T-cell (primary cell): ENCODE data around the gene ELMO1. TPM values are rescaled to one million over a fixed set of nuclear protein-coding genes. Genes with fewer than 3 reads are reported as not detected.

Source experiments
- ATAC-seq, 4 experiments: fragments of 200-7000 bp in 3 of 4; fragments of 150-1000 bp in 1 of 4; cut with Tn5 transposase; replicated peaks in 1 of 4; 1 replicate in 3 of 4; 2 replicates in 1 of 4; pipeline ENCODE4 v1.10.0; 2021; ENCODE audit warnings: moderate library complexity in 3 of 4, mild to moderate bottlenecking in 2 of 4, moderate number of reproducible peaks in 1 of 4
- CTCF ChIA-PET, 2 donors: fragments of 300-600 bp; sonication (Branson Sonifier 250); formaldehyde crosslinking; loops; one replicate each; lab custom pipeline; 2022; ENCODE audit warnings: antibody characterized with exemption in 2 of 2; lab: Charles Lee
- POLR2A ChIA-PET, 2 donors: fragments of 300-600 bp; sonication (Branson Sonifier 250); formaldehyde crosslinking; loops; one replicate each; lab custom pipeline; 2022; ENCODE audit warnings: antibody characterized with exemption in 2 of 2; lab: Charles Lee
- DNase-seq, 35 experiments: peaks; one replicate each; pipeline versions ENCODE4 v3.0.0 to v3.0.0-alpha.2; 2013 to 2023
- H3K27ac ChIP-seq: one replicate; pipeline ENCODE4 v1.5.1; 2013; ENCODE audit warnings: low read length
- H3K27me3 ChIP-seq, 2 experiments: replicated peaks in 1 of 2; 1 replicate in 1 of 2; 2 replicates in 1 of 2; pipeline versions ENCODE4 v1.6.1 to v1.7.0; 2013; ENCODE audit warnings: low read length in 1 of 2, mixed read lengths in 1 of 2; ENCODE audit not compliant: control insufficient read depth in 2 of 2, insufficient read depth in 2 of 2; ENCODE audit errors: extremely low read depth in 1 of 2
- H3K36me3 ChIP-seq, 2 donors: 1 replicate in 1 of 2; 2 replicates in 1 of 2; pipeline versions ENCODE4 v1.6.1 to v1.7.0; 2013; ENCODE audit warnings: low read length in 1 of 2; ENCODE audit not compliant: control insufficient read depth in 2 of 2, insufficient read depth in 1 of 2; ENCODE audit errors: extremely low read depth in 1 of 2
- H3K4me1 ChIP-seq, 2 experiments: 1 replicate in 1 of 2; 2 replicates in 1 of 2; pipeline versions ENCODE4 v1.6.1 to v1.7.0; 2013; ENCODE audit warnings: low read length in 2 of 2, mixed read lengths in 1 of 2; ENCODE audit not compliant: insufficient read depth in 2 of 2, control insufficient read depth in 1 of 2; ENCODE audit errors: extremely low read depth in 1 of 2
- H3K4me3 ChIP-seq, 2 donors: 1 replicate in 1 of 2; 2 replicates in 1 of 2; pipeline versions ENCODE4 v1.5.1 to v1.7.0; 2013; ENCODE audit warnings: mild to moderate bottlenecking in 2 of 2, low read length in 1 of 2, moderate library complexity in 1 of 2; ENCODE audit not compliant: control insufficient read depth in 1 of 2; ENCODE audit errors: extremely low read depth in 1 of 2
- H3K9me3 ChIP-seq: 2 replicates; pipeline ENCODE4 v1.7.0; 2013
- H3K27ac Mint-ChIP-seq, 2 donors: one replicate each; pipeline ENCODE4 v1.8.0; 2020 to 2021; ENCODE audit warnings: mild to moderate bottlenecking in 2 of 2, mixed read lengths in 2 of 2
- H3K27me3 Mint-ChIP-seq, 2 donors: one replicate each; pipeline ENCODE4 v1.8.0; 2021 to 2022; ENCODE audit warnings: mixed read lengths in 2 of 2
- H3K36me3 Mint-ChIP-seq: one replicate; pipeline ENCODE4 v1.8.0; 2021; ENCODE audit warnings: mixed read lengths
- H3K4me1 Mint-ChIP-seq, 3 donors: one replicate each; pipeline ENCODE4 v1.8.0; 2020 to 2022; ENCODE audit warnings: mixed read lengths in 3 of 3, mild to moderate bottlenecking in 1 of 3
- H3K4me3 Mint-ChIP-seq, 3 donors: one replicate each; pipeline ENCODE4 v1.8.0; 2020 to 2022; ENCODE audit warnings: mild to moderate bottlenecking in 3 of 3, mixed read lengths in 3 of 3, moderate library complexity in 3 of 3
- H3K9me3 Mint-ChIP-seq, 3 donors: one replicate each; pipeline ENCODE4 v1.8.0; 2020 to 2022; ENCODE audit warnings: mixed read lengths in 3 of 3
- WGBS: methylation state at CpG from one replicate; pipeline ENCODE4 v1.1.5; 2013; ENCODE audit warnings: missing lambda C conversion rate; ENCODE audit not compliant: insufficient coverage; 5-methylcytosine and 5-hydroxymethylcytosine counted together
- total RNA-seq, 35 experiments: library from RNA in 6 of 35; stranded (reverse) in 6 of 35; fragments of 120-200 nt in 1 of 35; gene quantifications; one replicate each; pipeline versions ENCODE4 v1.2.1 to v1.2.4 and lab custom pipeline; 2013 to 2026

The ELMO1 gene
- total RNA-seq, 5 donors from 2014 or later (not counting 1 experiment from before 2014, with no cell fraction given), result 101 to 149 (median 113) TPM

- no peaks in the 10 kb centered on the region for H3K27me3 ChIP-seq
- DNase-seq, result no peak
- Mint-ChIP-seq H3K27me3 (no peaks in the 10 kb centered on the region), H3K27ac (no peak overlapping the region), H3K4me3 (no peak overlapping the region), H3K36me3 (peaks cover 38% of the 10 kb centered on the region), H3K4me1 (peaks cover 26 to 39% (median 38%) of the 10 kb centered on the region in 3 donors), H3K9me3 (peaks cover 2 to 4% (median 4%) of the 10 kb centered on the region in 3 donors)
- H3K9me3 ChIP-seq, result no peaks in the 10 kb centered on the region
- ChIA-PET POLR2A (interaction anchor here in 1 of 2 donors (0.6 kb wide), 1 partner anchor 11 kb away, joined by 3 read pairs; no protein-coding TSS in a partner anchor), CTCF (interaction anchor here in 1 of 2 donors (0.7 kb wide), 1 partner anchor 121 kb away, joined by 3 read pairs; no protein-coding TSS in a partner anchor)
- WGBS, result no CpG with 5 or more reads among the region's 2 CpGs
- no peaks in the 10 kb centered on the region for H3K36me3 ChIP-seq
- H3K27ac ChIP-seq, result no peak overlapping the region
- no peak overlapping the region for H3K4me3 ChIP-seq
- H3K4me1 ChIP-seq, result no peaks in the 10 kb centered on the region
- ATAC-seq, result no peak
Measured at GRCh38 chr7:36961097-36961496, 487.6 kb downstream of the ELMO1 start.

GRCh38 chr7:36960105-36960504, 488.6 kb downstream of the ELMO1 start:
- Mint-ChIP-seq H3K4me3 (no peak overlapping the region), H3K27me3 (no peaks in the 10 kb centered on the region), H3K36me3 (peaks cover 41% of the 10 kb centered on the region), H3K27ac (no peak overlapping the region), H3K4me1 (peaks cover 24 to 32% (median 29%) of the 10 kb centered on the region in 3 donors), H3K9me3 (peaks cover 1 to 4% (median 3%) of the 10 kb centered on the region in 3 donors)
- no CpG with 5 or more reads among the region's 1 CpG for WGBS
- no peaks in the 10 kb centered on the region for H3K9me3 ChIP-seq
- no peaks in the 10 kb centered on the region for H3K4me1 ChIP-seq
- CTCF ChIA-PET, result no interaction called here
- POLR2A ChIA-PET, result interaction anchor here in 1 of 2 donors (0.6 kb wide), 1 partner anchor 854 kb away, joined by 3 read pairs; no protein-coding TSS in a partner anchor
- ATAC-seq (no peak), DNase-seq (no peak)
- no peak overlapping the region for H3K27ac ChIP-seq
- no peak overlapping the region for H3K4me3 ChIP-seq
- no peaks in the 10 kb centered on the region for H3K27me3 ChIP-seq
- no peaks in the 10 kb centered on the region for H3K36me3 ChIP-seq

- no peak for ATAC-seq
- ChIA-PET CTCF (interaction anchor here (0.5 to 0.7 kb wide), 2 partner anchors 28 to 314 kb away, joined by 3 read pairs; no protein-coding TSS in a partner anchor), POLR2A (no interaction called here)
- Histone ChIP-seq H3K36me3 (no peaks in the 10 kb centered on the region), H3K27me3 (no peaks in the 10 kb centered on the region), H3K9me3 (no peaks in the 10 kb centered on the region), H3K4me1 (no peaks in the 10 kb centered on the region), H3K4me3 (no peak overlapping the region), H3K27ac (no peak overlapping the region)
- Mint-ChIP-seq H3K9me3 (peaks cover 0 to 4% (median 0%) of the 10 kb centered on the region in 3 donors), H3K4me3 (no peak overlapping the region), H3K27me3 (no peaks in the 10 kb centered on the region), H3K27ac (no peak overlapping the region), H3K4me1 (peaks cover 18 to 25% (median 23%) of the 10 kb centered on the region in 3 donors), H3K36me3 (peaks cover 40% of the 10 kb centered on the region)
- no peak for DNase-seq
- WGBS, result 88% methylated on average over 3 of the region's 4 CpGs
Measured at GRCh38 chr7:36958111-36958733, 490.4 kb downstream of the ELMO1 start.

GRCh38 chr7:36957620-36958019, 491.0 kb downstream of the ELMO1 start:
- H3K27ac ChIP-seq, result no peak overlapping the region
- no peaks in the 10 kb centered on the region for H3K27me3 ChIP-seq
- Mint-ChIP-seq H3K27ac (no peak overlapping the region), H3K27me3 (no peaks in the 10 kb centered on the region), H3K36me3 (peaks cover 41% of the 10 kb centered on the region), H3K4me3 (no peak overlapping the region), H3K9me3 (peaks cover 0 to 4% (median under 1%) of the 10 kb centered on the region in 3 donors), H3K4me1 (peaks cover 16 to 23% (median 21%) of the 10 kb centered on the region in 3 donors)
- H3K36me3 ChIP-seq, result no peaks in the 10 kb centered on the region
- ChIA-PET CTCF (interaction anchor here in 1 of 2 donors (0.5 kb wide), 1 partner anchor 315 kb away, joined by 3 read pairs; no protein-coding TSS in a partner anchor), POLR2A (no interaction called here)
- H3K9me3 ChIP-seq, result no peaks in the 10 kb centered on the region
- DNase-seq (peak in 1 of 35 experiments; percentile 12), ATAC-seq (no peak)
- 58% methylated on average over 2 of the region's 3 CpGs for WGBS
- H3K4me3 ChIP-seq, result no peak overlapping the region
- no peaks in the 10 kb centered on the region for H3K4me1 ChIP-seq

- ATAC-seq (no peak), DNase-seq (no peak)
- no peaks in the 10 kb centered on the region for H3K27me3 ChIP-seq
- H3K36me3 ChIP-seq, result peaks cover 0 to 4% of the 10 kb centered on the region in 2 donors
- Mint-ChIP-seq H3K27me3 (no peaks in the 10 kb centered on the region), H3K4me1 (peaks cover 8 to 17% (median 16%) of the 10 kb centered on the region in 3 donors), H3K27ac (no peak overlapping the region), H3K4me3 (no peak overlapping the region), H3K36me3 (peaks cover 41% of the 10 kb centered on the region), H3K9me3 (peaks cover 0 to 6% (median 4%) of the 10 kb centered on the region in 3 donors)
- ChIA-PET CTCF (no interaction called here), POLR2A (no interaction called here)
- H3K4me1 ChIP-seq, result no peaks in the 10 kb centered on the region
- H3K9me3 ChIP-seq, result no peaks in the 10 kb centered on the region
- no peak overlapping the region for H3K4me3 ChIP-seq
- no peak overlapping the region for H3K27ac ChIP-seq
- 100% methylated on average over 1 of the region's 6 CpGs for WGBS
Measured at GRCh38 chr7:36956814-36957213, 491.9 kb downstream of the ELMO1 start.

- 100% methylated on average over 1 of the region's 3 CpGs for WGBS
- H3K27ac Mint-ChIP-seq, result no peak overlapping the region
- Histone ChIP-seq H3K4me1 (no peaks in the 10 kb centered on the region), H3K27ac (no peak overlapping the region), H3K4me3 (no peak overlapping the region), H3K36me3 (peaks cover 0 to 8% of the 10 kb centered on the region in 2 donors), H3K9me3 (no peaks in the 10 kb centered on the region), H3K27me3 (no peaks in the 10 kb centered on the region)
- peaks cover 11 to 15% (median 13%) of the 10 kb centered on the region in 3 donors for H3K4me1 Mint-ChIP-seq
- ChIA-PET POLR2A (no interaction called here), CTCF (interaction anchor here in 1 of 2 donors (0.5 kb wide), 1 partner anchor 588 kb away, joined by 4 read pairs; no protein-coding TSS in a partner anchor)
- peaks cover 50% of the 10 kb centered on the region for H3K36me3 Mint-ChIP-seq
- H3K27me3 Mint-ChIP-seq, result no peaks in the 10 kb centered on the region
- H3K4me3 Mint-ChIP-seq, result no peak overlapping the region
- no peak for DNase-seq
- ATAC-seq, result no peak
- peaks cover 0 to 15% (median 10%) of the 10 kb centered on the region in 3 donors for H3K9me3 Mint-ChIP-seq
Measured at GRCh38 chr7:36955456-36956129, 493.1 kb downstream of the ELMO1 start.
